Epithelial cell of esophagus (primary cell): ENCODE data around the gene ZEB2.

ENCODE experiments used
- DNase-seq: peaks from one replicate; pipeline ENCODE4 v3.0.0; 2010; ENCODE audit warnings: low read depth
- H3K4me3 ChIP-seq: 2 replicates; pipeline ENCODE4 v1.5.1; 2011; ENCODE audit warnings: mild to moderate bottlenecking, low read length, control low read depth
- TF ChIP-seq, protein P1 (sequence below): IDR thresholded peaks from 2 replicates; pipeline ENCODE4 v1.5.1; 2011; ENCODE audit warnings: low read depth, mild to moderate bottlenecking, low read length, control low read depth, inconsistent platforms; ENCODE audit not compliant: insufficient read depth; ENCODE audit errors: missing control alignments

The ZEB2 gene

DNA sequence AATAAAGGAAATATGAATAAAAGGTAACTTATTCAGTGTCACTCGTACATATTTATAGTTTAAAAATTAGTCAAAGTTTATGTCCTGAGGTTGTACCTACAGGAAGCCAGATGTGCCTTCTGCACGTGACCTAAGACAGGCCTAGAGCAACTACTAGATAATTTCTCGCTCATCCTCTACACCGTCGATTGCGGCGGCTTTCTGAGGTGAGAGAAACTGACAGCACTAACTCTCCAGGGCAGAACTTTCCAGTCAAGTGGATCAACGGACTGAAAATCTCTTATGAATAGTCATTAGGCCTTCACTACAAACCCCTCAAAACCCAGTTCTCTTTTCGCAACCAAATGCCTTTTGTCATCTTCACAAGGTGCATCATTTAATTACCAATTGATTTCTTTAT is 54.2 kb downstream of the ZEB2 start:
- no peak overlapping the region for H3K4me3 ChIP-seq
- TF ChIP-seq, protein P1, sequence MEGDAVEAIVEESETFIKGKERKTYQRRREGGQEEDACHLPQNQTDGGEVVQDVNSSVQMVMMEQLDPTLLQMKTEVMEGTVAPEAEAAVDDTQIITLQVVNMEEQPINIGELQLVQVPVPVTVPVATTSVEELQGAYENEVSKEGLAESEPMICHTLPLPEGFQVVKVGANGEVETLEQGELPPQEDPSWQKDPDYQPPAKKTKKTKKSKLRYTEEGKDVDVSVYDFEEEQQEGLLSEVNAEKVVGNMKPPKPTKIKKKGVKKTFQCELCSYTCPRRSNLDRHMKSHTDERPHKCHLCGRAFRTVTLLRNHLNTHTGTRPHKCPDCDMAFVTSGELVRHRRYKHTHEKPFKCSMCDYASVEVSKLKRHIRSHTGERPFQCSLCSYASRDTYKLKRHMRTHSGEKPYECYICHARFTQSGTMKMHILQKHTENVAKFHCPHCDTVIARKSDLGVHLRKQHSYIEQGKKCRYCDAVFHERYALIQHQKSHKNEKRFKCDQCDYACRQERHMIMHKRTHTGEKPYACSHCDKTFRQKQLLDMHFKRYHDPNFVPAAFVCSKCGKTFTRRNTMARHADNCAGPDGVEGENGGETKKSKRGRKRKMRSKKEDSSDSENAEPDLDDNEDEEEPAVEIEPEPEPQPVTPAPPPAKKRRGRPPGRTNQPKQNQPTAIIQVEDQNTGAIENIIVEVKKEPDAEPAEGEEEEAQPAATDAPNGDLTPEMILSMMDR: no peak
- no peak for DNase-seq

GRCh38 chr2:144464730-144465129 is 55.2 kb downstream of the ZEB2 start:
- TF ChIP-seq, protein P1: no peak
- DNase-seq: no peak
- H3K4me3 ChIP-seq: no peak overlapping the region

DNA sequence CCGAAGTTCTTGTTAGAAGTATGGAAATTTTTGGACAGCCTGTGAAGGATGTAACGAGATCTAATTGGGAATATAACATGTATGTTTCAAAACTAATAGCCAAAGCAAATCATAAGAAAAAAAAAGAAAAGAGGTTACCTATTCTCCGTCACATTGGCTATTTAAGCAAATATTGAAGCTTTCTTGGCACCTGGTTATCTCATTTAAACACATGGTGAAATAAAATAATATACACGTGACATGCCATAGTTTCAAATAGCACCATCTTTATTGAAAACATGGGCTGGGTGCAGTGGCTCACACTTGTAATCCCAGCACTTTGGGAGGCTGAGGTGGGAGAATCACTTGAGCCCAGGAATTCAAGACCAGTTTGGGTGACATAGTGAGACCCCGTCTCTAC is 56.7 kb downstream of the ZEB2 start:
- TF ChIP-seq, protein P1: no peak
- no peak overlapping the region for H3K4me3 ChIP-seq
- DNase-seq: no peak

DNA sequence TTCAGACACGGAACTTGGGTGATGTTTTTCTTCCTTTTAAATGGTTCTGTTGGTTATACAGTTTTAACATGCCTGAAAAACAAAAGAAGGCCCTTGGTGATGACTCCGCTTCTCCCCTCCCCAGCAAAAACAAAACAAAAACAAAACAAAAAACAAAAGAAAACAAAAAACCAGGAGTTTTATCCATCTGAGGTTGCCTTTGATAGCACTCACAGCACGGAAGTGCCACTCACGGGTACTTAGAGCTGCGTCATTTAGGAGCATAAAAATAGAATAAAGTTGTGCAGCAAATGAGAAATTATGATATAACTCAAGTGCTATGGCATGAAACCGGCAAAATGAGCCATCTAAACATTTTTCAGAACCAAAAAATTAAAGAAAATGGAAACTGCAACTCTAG is 57.7 kb downstream of the ZEB2 start:
- TF ChIP-seq, protein P1: no peak
- no peak overlapping the region for H3K4me3 ChIP-seq
- DNase-seq: no peak

GRCh38 chr2:144461308-144461766 is 58.6 kb downstream of the ZEB2 start:
- TF ChIP-seq, protein P1: no peak
- no peak overlapping the region for H3K4me3 ChIP-seq
- no peak for DNase-seq

GRCh38 chr2:144460727-144461307 is 59.1 kb downstream of the ZEB2 start:
- TF ChIP-seq, protein P1: no peak

DNA sequence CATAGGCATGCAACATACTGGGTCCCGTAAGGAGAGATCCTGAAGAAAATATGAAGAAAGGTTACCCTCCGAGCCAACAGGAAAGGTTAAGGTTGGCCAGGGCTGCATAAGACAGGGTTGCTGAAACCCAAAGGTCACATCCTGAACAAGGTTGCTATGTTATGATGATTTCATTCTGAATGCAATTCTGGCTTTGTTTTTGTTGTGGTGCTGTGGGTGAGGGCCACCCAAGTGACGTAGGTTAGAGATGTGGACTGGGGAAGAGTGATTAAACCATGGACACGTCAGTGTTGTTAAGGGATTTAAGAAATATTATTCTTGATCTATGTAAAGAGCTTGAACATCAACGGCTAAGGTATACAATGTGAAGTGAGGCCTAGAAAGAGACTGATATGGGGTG is 60.0 kb downstream of the ZEB2 start:
- DNase-seq: no peak
- TF ChIP-seq, protein P1: no peak
- H3K4me3 ChIP-seq: no peak overlapping the region

More at GRCh38 chr2:144460727-144461307, 59.1 kb downstream of the ZEB2 start:
- DNase-seq: no peak
- H3K4me3 ChIP-seq: no peak overlapping the region
